Karpas-422 (cell line): ENCODE results near the gene B3GNT9. TPM values are rescaled to one million over a fixed set of nuclear protein-coding genes. Genes with fewer than 3 reads are reported as not detected.

Experiments
- DNase-seq: peaks from one replicate; pipeline ENCODE4 v3.0.0-alpha.2; 2015
- H2AFZ ChIP-seq: fragments of 200-600 bp; sonication (generic); 2 replicates; pipeline ENCODE4 v1.6.1; 2014; ENCODE audit warnings: antibody characterized with exemption, low read length, mixed read lengths
- H3K27ac ChIP-seq: fragments of 200-600 bp; sonication (generic); 2 replicates; pipeline ENCODE4 v1.5.1; 2014; ENCODE audit warnings: mild to moderate bottlenecking, low read length, moderate library complexity
- H3K27me3 ChIP-seq: fragments of 200-600 bp; sonication (generic); 2 replicates; pipeline ENCODE4 v1.6.1; 2014; ENCODE audit warnings: low read length, mixed read lengths
- H3K36me3 ChIP-seq: fragments of 200-600 bp; sonication (generic); 2 replicates; pipeline ENCODE4 v1.6.1; 2014; ENCODE audit warnings: low read length, mixed read lengths; ENCODE audit not compliant: insufficient read depth
- H3K4me1 ChIP-seq: fragments of 200-600 bp; sonication (generic); 2 replicates; pipeline ENCODE4 v1.6.1; 2014; ENCODE audit warnings: mild to moderate bottlenecking, low read length, mixed read lengths
- H3K4me2 ChIP-seq: fragments of 200-600 bp; sonication (generic); 2 replicates; pipeline ENCODE4 v1.6.1; 2014; ENCODE audit warnings: low read length, low read depth, mild to moderate bottlenecking; ENCODE audit not compliant: poor library complexity, severe bottlenecking
- H3K4me3 ChIP-seq: fragments of 200-600 bp; sonication (generic); 2 replicates; pipeline ENCODE4 v1.5.1; 2014; ENCODE audit warnings: mild to moderate bottlenecking, antibody characterized with exemption, low read length, mixed read lengths
- H3K79me2 ChIP-seq: fragments of 200-600 bp; sonication (generic); 2 replicates; pipeline ENCODE4 v1.6.1; 2014; ENCODE audit warnings: mild to moderate bottlenecking, low read length, mixed read lengths
- H3K9ac ChIP-seq: fragments of 200-600 bp; sonication (generic); 2 replicates; pipeline ENCODE4 v1.6.0; 2014; ENCODE audit warnings: low read length
- H3K9me2 ChIP-seq: fragments of 200-600 bp; sonication (generic), shearing (Covaris generic); replicated peaks from 2 replicates; pipeline ENCODE4 v1.6.0; 2014; ENCODE audit warnings: mild to moderate bottlenecking, low read length, moderate library complexity; ENCODE audit not compliant: insufficient read depth
- H3K9me3 ChIP-seq: fragments of 300-700, 200-600 bp; sonication (generic); 2 replicates; pipeline ENCODE4 v1.6.1; 2014; ENCODE audit warnings: low read length, mixed read lengths
- H4K20me1 ChIP-seq: fragments of 200-600 bp; sonication (generic); 2 replicates; pipeline ENCODE4 v1.6.1; 2014; ENCODE audit warnings: mild to moderate bottlenecking, antibody characterized with exemption, low read length, low read depth; ENCODE audit not compliant: insufficient read depth
- total RNA-seq: library from RNA; depleted of rRNA; stranded (reverse); fragments of >200 nt; shearing (Covaris generic); gene quantifications from 2 replicates; pipeline ENCODE4 v1.2.3, GENCODE V29; 2014; ENCODE audit warnings: low replicate concordance

B3GNT9 gene
- total RNA-seq, 1 experiment from 2014 or later: 1.4 TPM

- H3K4me1 ChIP-seq: peaks cover 14% of the 10 kb centered on the region
- no peak overlapping the region for H3K9ac ChIP-seq
- DNase-seq: no peak
Measured at GRCh38 chr16:67169011-67169451, 18.2 kb upstream of the B3GNT9 start.

GRCh38 chr16:67167588-67167987 lies 16.8 kb upstream of the B3GNT9 start:
- Histone ChIP-seq H3K4me3 (no peak overlapping the region), H3K9me3 (no peaks in the 10 kb centered on the region), H3K9me2 (no peaks in the 10 kb centered on the region), H4K20me1 (0 out of 2 replicates have a peak, but pooled peaks cover 5% of the 10 kb centered on the region), H3K36me3 (no peaks in the 10 kb centered on the region), H3K4me1 (peaks cover 16% of the 10 kb centered on the region), H3K79me2 (no peaks in the 10 kb centered on the region), H3K27me3 (no peaks in the 10 kb centered on the region), H3K4me2 (no peak overlapping the region), H3K27ac (no peak overlapping the region), H2AFZ (no peak overlapping the region), H3K9ac (no peak overlapping the region)
- DNase-seq: no peak

More at GRCh38 chr16:67169011-67169451, 18.2 kb upstream of the B3GNT9 start:
- no peak overlapping the region for H3K27ac ChIP-seq
- no peaks in the 10 kb centered on the region for H3K9me2 ChIP-seq
- H3K27me3 ChIP-seq: no peaks in the 10 kb centered on the region
- H3K4me3 ChIP-seq: no peak overlapping the region
- H4K20me1 ChIP-seq: 0 out of 2 replicates have a peak, but pooled peaks cover 2% of the 10 kb centered on the region
- H3K79me2 ChIP-seq: no peaks in the 10 kb centered on the region
- no peaks in the 10 kb centered on the region for H3K36me3 ChIP-seq
- no peak overlapping the region for H3K4me2 ChIP-seq
- no peaks in the 10 kb centered on the region for H3K9me3 ChIP-seq
- no peak overlapping the region for H2AFZ ChIP-seq

GRCh38 chr16:67166598-67167168 lies 15.9 kb upstream of the B3GNT9 start:
- no peak for DNase-seq
- H3K27ac ChIP-seq: no peak overlapping the region
- H3K9me2 ChIP-seq: no peaks in the 10 kb centered on the region
- H3K9me3 ChIP-seq: no peaks in the 10 kb centered on the region
- H3K4me3 ChIP-seq: no peak overlapping the region
- no peaks in the 10 kb centered on the region for H3K36me3 ChIP-seq
- no peak overlapping the region for H3K9ac ChIP-seq
- H3K79me2 ChIP-seq: no peaks in the 10 kb centered on the region
- no peak overlapping the region for H3K4me2 ChIP-seq
- peaks cover 16% of the 10 kb centered on the region for H3K4me1 ChIP-seq
- no peaks in the 10 kb centered on the region for H3K27me3 ChIP-seq
- no peak overlapping the region for H2AFZ ChIP-seq
- H4K20me1 ChIP-seq: 0 out of 2 replicates have a peak, but pooled peaks cover 6% of the 10 kb centered on the region

GRCh38 chr16:67166110-67166547 lies 15.3 kb upstream of the B3GNT9 start:
- H4K20me1 ChIP-seq: 0 out of 2 replicates have a peak, but pooled peaks cover 10% of the 10 kb centered on the region
- no peak overlapping the region for H3K4me3 ChIP-seq
- peaks cover 18% of the 10 kb centered on the region for H3K4me1 ChIP-seq
- no peak overlapping the region for H2AFZ ChIP-seq
- H3K9me3 ChIP-seq: no peaks in the 10 kb centered on the region
- H3K9ac ChIP-seq: no peak overlapping the region
- DNase-seq: no peak
- no peaks in the 10 kb centered on the region for H3K9me2 ChIP-seq
- H3K36me3 ChIP-seq: no peaks in the 10 kb centered on the region
- no peak overlapping the region for H3K27ac ChIP-seq
- no peaks in the 10 kb centered on the region for H3K79me2 ChIP-seq
- H3K4me2 ChIP-seq: no peak overlapping the region
- H3K27me3 ChIP-seq: no peaks in the 10 kb centered on the region

GRCh38 chr16:67165121-67166078 lies 14.6 kb upstream of the B3GNT9 start:
- DNase-seq: no peak
- Histone ChIP-seq H2AFZ (no peak overlapping the region), H4K20me1 (0 out of 2 replicates have a peak, but pooled peaks cover 10% of the 10 kb centered on the region), H3K9me2 (no peaks in the 10 kb centered on the region), H3K4me3 (no peak overlapping the region), H3K27ac (no peak overlapping the region), H3K79me2 (no peaks in the 10 kb centered on the region), H3K4me2 (no peak overlapping the region), H3K4me1 (peaks cover 24% of the 10 kb centered on the region), H3K36me3 (no peaks in the 10 kb centered on the region), H3K27me3 (no peaks in the 10 kb centered on the region), H3K9ac (no peak overlapping the region), H3K9me3 (no peaks in the 10 kb centered on the region)

GRCh38 chr16:67164599-67165061 lies 13.8 kb upstream of the B3GNT9 start, which contains the start of gene HSF4:
Gene HSF4 (plus strand): TSS chr16:67164745. CDS start chr16:67164812, 67 bp downstream.
- H3K4me1 ChIP-seq: peaks cover 24% of the 10 kb centered on the region
- H3K36me3 ChIP-seq: no peaks in the 10 kb centered on the region
- DNase-seq: no peak
- peaks cover 10% of the 10 kb centered on the region; the same call in 1 of the 2 replicates for H4K20me1 ChIP-seq
- no peak within 1 kb of the TSS for H3K9ac ChIP-seq
- H2AFZ ChIP-seq: no peak within 1 kb of the TSS
- H3K27me3 ChIP-seq: no peaks in the 10 kb centered on the region
- H3K9me2 ChIP-seq: no peaks in the 10 kb centered on the region
- peak within 1 kb of the TSS; percentile 38 for H3K4me2 ChIP-seq
- no peaks in the 10 kb centered on the region for H3K9me3 ChIP-seq
- H3K79me2 ChIP-seq: no peaks in the 10 kb centered on the region
- no peak within 1 kb of the TSS for H3K27ac ChIP-seq
- H3K4me3 ChIP-seq: peak within 1 kb of the TSS; percentile 25; the same call in 1 of the 2 replicates

GRCh38 chr16:67163999-67164558 lies 13.3 kb upstream of the B3GNT9 start:
- Histone ChIP-seq H3K9ac (no peak overlapping the region), H3K79me2 (no peaks in the 10 kb centered on the region), H3K4me3 (no peak overlapping the region), H3K36me3 (no peaks in the 10 kb centered on the region), H3K9me3 (no peaks in the 10 kb centered on the region), H3K4me1 (peaks cover 27% of the 10 kb centered on the region), H2AFZ (no peak overlapping the region), H3K9me2 (no peaks in the 10 kb centered on the region), H4K20me1 (peaks cover 15% of the 10 kb centered on the region; the same call in 1 of the 2 replicates), H3K27ac (no peak overlapping the region), H3K4me2 (peak overlapping the region; percentile 38), H3K27me3 (no peaks in the 10 kb centered on the region)
- no peak for DNase-seq
